Activated CD8-positive, alpha-beta T cell treated with anti-CD3 and anti-CD28 coated beads for 36 hours (primary cell): Measurements from ENCODE around the gene JAML. TPM values are rescaled to one million over a fixed set of nuclear protein-coding genes. Genes with fewer than 3 reads are reported as not detected.
A peak's percentile ranks its signal among the peaks of the same experiment; 100 is the strongest.

Experiments used
- ATAC-seq: fragments of 200-7000 bp; cut with Tn5 transposase; one replicate; pipeline ENCODE4 v1.10.0; 2021; ENCODE audit warnings: mild to moderate bottlenecking, moderate library complexity
- CTCF ChIA-PET: fragments of 350-600 bp; sonication (Branson Sonifier 250); formaldehyde crosslinking; loops from one replicate; lab custom pipeline; 2021; ENCODE audit warnings: antibody characterized with exemption; lab: Charles Lee
- POLR2A ChIA-PET: fragments of 350-600 bp; sonication (Branson Sonifier 250); formaldehyde crosslinking; loops from one replicate; lab custom pipeline; 2021; ENCODE audit warnings: antibody characterized with exemption; lab: Charles Lee
- DNase-seq: peaks from one replicate; pipeline ENCODE4 v3.0.0-alpha.2; 2020
- H3K27ac Mint-ChIP-seq: one replicate; pipeline ENCODE4 v1.8.0; 2021; ENCODE audit warnings: mild to moderate bottlenecking, mixed read lengths
- H3K27me3 Mint-ChIP-seq: one replicate; pipeline ENCODE4 v1.8.0; 2021; ENCODE audit warnings: mixed read lengths
- H3K36me3 Mint-ChIP-seq: one replicate; pipeline ENCODE4 v1.8.0; 2021; ENCODE audit warnings: low read depth, mixed read lengths
- H3K4me1 Mint-ChIP-seq: one replicate; pipeline ENCODE4 v1.8.0; 2021; ENCODE audit warnings: low read depth, mixed read lengths
- H3K4me3 Mint-ChIP-seq: one replicate; pipeline ENCODE4 v1.8.0; 2021; ENCODE audit warnings: mild to moderate bottlenecking, moderate library complexity, mixed read lengths
- H3K9me3 Mint-ChIP-seq: one replicate; pipeline ENCODE4 v1.8.0; 2021; ENCODE audit warnings: mixed read lengths
- CTCF ChIP-seq: fragments of 200-600 bp; IDR thresholded peaks from one replicate; pipeline ENCODE4 v1.8.0; 2022; ENCODE audit warnings: antibody characterized with exemption, mild to moderate bottlenecking
- intact Hi-C: fragments of 100-400 bp; cut with micrococcal nuclease; formaldehyde crosslinking; loops from one replicate; pipeline ENCODE4 v1.10.0; 2022
- total RNA-seq, 2 experiments: library from RNA; stranded (reverse); gene quantifications; one replicate each; pipeline ENCODE4 v1.2.3, GENCODE V29; 2021

JAML gene
- total RNA-seq, 2 experiments from 2014 or later = 236 to 251 TPM

- no peak overlapping the region for H3K27ac Mint-ChIP-seq
- no peaks in the 10 kb centered on the region for H3K9me3 Mint-ChIP-seq
- peaks cover 62% of the 10 kb centered on the region for H3K4me1 Mint-ChIP-seq
- ATAC-seq (no peak), DNase-seq (no peak)
- POLR2A ChIA-PET = interaction anchor here (0.6 to 11.2 kb wide), 9 partner anchors 10 to 70 kb away, joined by 3 to 326 read pairs (median 5); partner anchors contain the start of gene JAML
- peak overlapping the region; percentile 24 for H3K4me3 Mint-ChIP-seq
- TF ChIP-seq CTCF = no peak
- CTCF ChIA-PET = interaction anchor here (0.8 to 2.5 kb wide), 3 partner anchors 9 kb away, joined by 3 to 9 read pairs (median 8); no protein-coding TSS in a partner anchor
- peaks cover 50% of the 10 kb centered on the region for H3K36me3 Mint-ChIP-seq
- intact Hi-C loops = no loop called here
- no peaks in the 10 kb centered on the region for H3K27me3 Mint-ChIP-seq
These were observed 17.7 kb downstream of the JAML start for GRCh38 chr11:118207079-118207478.

DNA sequence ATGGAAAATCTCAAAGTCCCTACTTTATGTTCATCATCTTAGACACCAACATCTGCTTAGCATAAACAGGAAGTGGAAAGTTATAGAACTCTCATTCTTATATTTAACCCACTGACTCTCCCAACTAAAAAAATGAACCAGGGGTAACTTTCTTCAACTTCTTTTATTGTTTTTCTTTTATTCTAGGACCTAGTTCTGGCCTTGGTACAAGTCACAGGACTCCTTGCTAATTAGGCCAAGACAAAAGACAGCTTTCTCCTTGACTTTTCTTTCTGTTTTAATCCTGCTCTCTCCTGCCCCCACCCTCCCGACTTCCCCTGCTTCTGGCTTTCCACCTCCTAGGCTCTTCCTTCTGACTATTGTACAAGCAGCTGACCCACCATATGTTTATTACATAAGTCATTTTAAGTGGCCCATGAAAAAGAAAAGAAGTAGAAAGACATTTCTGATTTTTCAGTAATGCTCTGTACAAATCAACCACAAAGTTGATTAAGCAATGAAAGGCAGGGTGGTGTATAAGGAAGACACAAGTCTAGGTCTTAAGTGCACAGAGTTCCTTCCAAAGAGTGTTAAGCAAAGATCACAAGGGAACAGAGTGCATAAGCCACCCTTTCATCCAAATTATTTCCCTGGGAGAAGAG is 18.3 kb downstream of the JAML start:
- POLR2A ChIA-PET = interaction anchor here (0.6 to 5.9 kb wide), 6 partner anchors 12 to 76 kb away, joined by 3 to 326 read pairs (median 4); partner anchors contain the start of gene JAML
- Mint-ChIP-seq H3K9me3 (no peaks in the 10 kb centered on the region), H3K27me3 (no peaks in the 10 kb centered on the region), H3K27ac (no peak overlapping the region), H3K4me1 (peaks cover 56% of the 10 kb centered on the region), H3K36me3 (peaks cover 45% of the 10 kb centered on the region), H3K4me3 (peak overlapping the region; percentile 24)
- intact Hi-C loops = no loop called here
- DNase-seq (no peak), ATAC-seq (no peak)
- no peak for TF ChIP-seq CTCF
- CTCF ChIA-PET = interaction anchor here (0.8 to 2.5 kb wide), 3 partner anchors 8 to 35 kb away, joined by 3 to 8 read pairs (median 6); no protein-coding TSS in a partner anchor

DNA sequence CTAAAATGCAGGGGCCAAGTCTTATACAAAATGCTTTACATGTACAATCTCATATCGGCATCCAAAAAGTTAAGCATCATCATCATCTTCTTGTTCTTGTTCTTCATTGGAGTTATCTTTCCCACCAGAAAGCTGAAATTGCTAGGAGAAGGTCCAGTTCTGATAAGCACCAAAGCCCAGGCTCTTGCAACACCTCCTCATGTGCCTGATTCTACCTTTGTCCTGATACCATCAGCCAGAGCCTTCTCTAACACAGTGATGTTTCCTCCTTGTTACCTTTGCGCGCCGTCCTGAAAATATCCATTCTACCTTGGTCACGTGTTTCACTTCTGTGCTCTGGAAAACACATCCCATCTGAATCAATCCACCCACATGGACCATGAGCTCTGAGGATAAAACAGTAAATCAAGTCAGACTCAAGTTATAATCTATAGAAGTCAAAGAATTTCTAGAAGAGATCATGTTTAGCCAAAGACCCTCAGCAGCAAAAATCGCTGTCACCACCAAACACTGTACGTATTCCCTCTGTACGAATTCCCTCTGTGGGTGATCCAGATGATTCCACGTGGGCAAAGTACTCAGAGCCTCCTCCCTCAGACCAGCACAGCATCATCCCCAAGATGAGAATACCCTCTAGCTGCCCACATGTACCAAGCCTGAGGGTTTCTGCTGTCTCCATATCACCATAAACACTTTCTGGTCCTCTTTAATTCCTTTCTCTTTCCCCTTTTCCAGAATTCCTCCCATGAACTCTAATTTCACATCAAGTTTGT is 19.0 kb downstream of the JAML start:
- ATAC-seq (no peak), DNase-seq (peak; percentile 16)
- POLR2A ChIA-PET = interaction anchor here (0.9 to 5.9 kb wide), 7 partner anchors 13 to 77 kb away, joined by 3 to 326 read pairs (median 5); partner anchors contain the start of gene JAML
- no peaks in the 10 kb centered on the region for H3K27me3 Mint-ChIP-seq
- CTCF ChIA-PET = interaction anchor here (1.2 to 2.5 kb wide), 4 partner anchors 9 to 34 kb away, joined by 3 to 8 read pairs (median 6); no protein-coding TSS in a partner anchor
- peak overlapping the region; percentile 24 for H3K4me3 Mint-ChIP-seq
- H3K9me3 Mint-ChIP-seq = no peaks in the 10 kb centered on the region
- H3K4me1 Mint-ChIP-seq = peaks cover 51% of the 10 kb centered on the region
- H3K27ac Mint-ChIP-seq = no peak overlapping the region
- intact Hi-C loops = no loop called here
- H3K36me3 Mint-ChIP-seq = peaks cover 38% of the 10 kb centered on the region
- no peak for TF ChIP-seq CTCF

- intact Hi-C loops = loop anchor here (5.0 kb wide), 4 partner anchors 34 to 139 kb away; partner anchors contain the start of genes CD3D and CD3G
- peak; percentile 41 for ATAC-seq
These were observed 22.0 kb downstream of the JAML start for GRCh38 chr11:118202599-118203422.

More at GRCh38 chr11:118202599-118203422, 22.0 kb downstream of the JAML start:
- Mint-ChIP-seq H3K27ac (no peak overlapping the region), H3K9me3 (no peaks in the 10 kb centered on the region), H3K27me3 (no peaks in the 10 kb centered on the region), H3K4me1 (peaks cover 55% of the 10 kb centered on the region), H3K36me3 (peaks cover 28% of the 10 kb centered on the region), H3K4me3 (no peak overlapping the region)
- TF ChIP-seq CTCF = no peak
- ChIA-PET CTCF (interaction anchor here (0.8 to 2.8 kb wide), 15 partner anchors 9 to 92 kb away, joined by 3 to 17 read pairs (median 5); partner anchors contain the start of genes JAML, MPZL2 and MPZL3), POLR2A (interaction anchor here (0.8 to 5.9 kb wide), 23 partner anchors 16 to 233 kb away, joined by 3 to 326 read pairs (median 4); partner anchors contain the start of genes CD3D, JAML, KMT2A and MPZL3)
- peak; percentile 90 for DNase-seq
